ENCODE data around the gene ARX. TPM values are rescaled to one million over a fixed set of nuclear protein-coding genes. Genes with fewer than 3 reads are reported as not detected.

The ARX gene
- total and polyA plus RNA-seq, 9 of the 15 experiments (the other 6 are each of a cell fraction or from before 2014, with no cell fraction given) = 0.03 TPM; not detected in 8

GRCh38 chrX:25039036-25039435, 23.3 kb upstream of the ARX start (continued):
- TF ChIP-seq ZBTB43 (CRISPR knock-in tag; IDR thresholded peaks at IDR 0.05) = no peak
- TF ChIP-seq SETDB1 (IDR thresholded peaks at IDR 0.05; ENCODE audit: low read length) = no peak
- TF ChIP-seq CBFB (CRISPR knock-in tag; IDR thresholded peaks at IDR 0.05) = no peak
- TF ChIP-seq CBX5 (IDR thresholded peaks at IDR 0.05; ENCODE audit: borderline replicate concordance, low read depth) = 0 out of 2 replicates have a peak, but pooled peaks have one; percentile 22
- no peak for TF ChIP-seq JUN (IDR thresholded peaks at IDR 0.05; ENCODE audit: borderline replicate concordance, low read depth, low read length)
- no peak for TF ChIP-seq JUN (CRISPR knock-in tag; IDR thresholded peaks at IDR 0.05; ENCODE audit: borderline replicate concordance)
- no peak for TF ChIP-seq RBBP5 (IDR thresholded peaks at IDR 0.05; ENCODE audit: borderline replicate concordance, insufficient read depth, low read length, poor library complexity, severe bottlenecking)
- no peak for TF ChIP-seq MNT (conservative IDR thresholded peaks at IDR 0.05)
- no peak for TF ChIP-seq HDAC3 (IDR thresholded peaks at IDR 0.05; ENCODE audit: borderline replicate concordance, partially characterized antibody)
- no peak for TF ChIP-seq U2AF1 (optimal IDR thresholded peaks at IDR 0.05; ENCODE audit: low read depth, low read length)
- no peak for TF ChIP-seq NFIC (IDR thresholded peaks at IDR 0.05)
- no peak for TF ChIP-seq ZNF324 (CRISPR knock-in tag; IDR thresholded peaks at IDR 0.05)
- TF ChIP-seq ZNF407 (IDR thresholded peaks at IDR 0.05; ENCODE audit: low read depth) = peak; percentile 60; the same call in 1 of the 2 replicates
- TF ChIP-seq MCM3 (IDR thresholded peaks at IDR 0.05) = no peak
- TF ChIP-seq ZNF583 (CRISPR knock-in tag; IDR thresholded peaks at IDR 0.05) = no peak
- TF ChIP-seq TAF15 (IDR thresholded peaks at IDR 0.05; ENCODE audit: low read depth, low read length) = no peak
- TF ChIP-seq E2F4 (CRISPR knock-in tag; IDR thresholded peaks at IDR 0.05; ENCODE audit: low read depth) = no peak
- no peak for TF ChIP-seq ZNF444 (CRISPR knock-in tag; IDR thresholded peaks at IDR 0.05)
